SK-MEL-5 (cell line): ENCODE data around the gene IGF1. TPM values are rescaled to one million over a fixed set of nuclear protein-coding genes. Genes with fewer than 3 reads are reported as not detected.
"Not testable (repeated sequence)": the region's sequence is repeated elsewhere in the genome, so short reads cannot be mapped to it uniquely, and the experiment has no call there.

Experiments
- DNase-seq: peaks from one replicate; pipeline ENCODE4 v3.0.0-alpha.2; 2016; ENCODE audit warnings: low read depth, low spot score
- in situ Hi-C: cut with HindIII; loops from 2 replicates; pipeline ENCODE4 v1.10.0; 2016; ENCODE audit warnings: low sequenced_read_pairs, high pct_unique_total_duplicates, low pct_unique_long_range_greater_than_20kb
- total RNA-seq: library from RNA; depleted of rRNA; stranded (reverse); fragments of >200 nt; shearing (Covaris generic); gene quantifications from 2 replicates; pipeline ENCODE4 v1.2.3, GENCODE V29; 2014

IGF1 gene
- total RNA-seq, 1 experiment from 2014 or later = 6.0 TPM

- no peak for DNase-seq
- in situ Hi-C loops = no loop called here
Measured at GRCh38 chr12:102376781-102377180, 103.6 kb downstream of the IGF1 start.

DNA sequence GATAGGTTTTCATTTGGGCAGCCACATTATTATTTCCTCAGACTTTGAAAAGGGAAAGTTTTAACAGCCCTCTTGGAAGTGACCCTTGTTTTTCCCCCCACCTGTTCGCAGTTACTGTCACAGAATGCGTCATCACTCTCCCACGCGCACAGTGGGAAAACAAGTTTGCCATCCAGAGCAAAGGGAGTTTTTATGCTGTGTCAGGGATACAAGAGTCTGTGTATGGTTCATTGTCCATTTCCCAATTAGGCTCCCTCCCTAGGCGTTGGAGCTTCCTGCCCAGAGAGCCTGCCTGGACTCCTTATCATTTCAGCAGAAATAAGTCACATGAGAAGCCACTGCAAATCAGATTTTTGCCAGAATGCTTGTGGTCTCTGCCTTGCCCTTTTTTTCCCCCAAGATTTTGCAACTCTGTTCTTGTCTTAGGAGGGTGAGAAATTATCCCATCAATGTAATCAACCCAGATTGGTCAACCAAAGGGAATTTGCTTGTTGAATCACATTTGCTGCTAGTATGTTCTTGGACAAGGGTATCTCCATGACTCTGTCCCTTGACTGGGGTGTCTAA is 104.1 kb downstream of the IGF1 start:
- in situ Hi-C loops = no loop called here
- DNase-seq = peak; percentile 4

DNA sequence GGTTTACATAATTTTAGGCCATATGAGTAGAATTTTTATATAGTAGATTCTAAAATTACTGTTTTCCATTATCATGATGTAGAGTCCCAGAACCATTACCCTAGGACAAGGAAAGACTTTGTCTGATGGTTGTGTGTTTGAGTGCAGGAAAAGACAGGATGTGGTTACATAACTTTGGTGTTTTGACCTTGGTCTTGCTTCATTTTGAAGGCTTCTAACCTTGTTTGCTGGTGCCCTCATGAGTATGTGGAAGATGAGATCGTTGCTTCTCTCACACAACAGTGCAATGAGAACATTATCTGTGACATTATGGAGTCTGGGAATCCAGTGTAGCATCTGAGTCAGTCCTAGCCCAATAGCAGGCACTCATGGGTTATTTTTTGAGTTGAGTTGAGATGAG is 106.2 kb downstream of the IGF1 start:
- DNase-seq = no peak

DNA sequence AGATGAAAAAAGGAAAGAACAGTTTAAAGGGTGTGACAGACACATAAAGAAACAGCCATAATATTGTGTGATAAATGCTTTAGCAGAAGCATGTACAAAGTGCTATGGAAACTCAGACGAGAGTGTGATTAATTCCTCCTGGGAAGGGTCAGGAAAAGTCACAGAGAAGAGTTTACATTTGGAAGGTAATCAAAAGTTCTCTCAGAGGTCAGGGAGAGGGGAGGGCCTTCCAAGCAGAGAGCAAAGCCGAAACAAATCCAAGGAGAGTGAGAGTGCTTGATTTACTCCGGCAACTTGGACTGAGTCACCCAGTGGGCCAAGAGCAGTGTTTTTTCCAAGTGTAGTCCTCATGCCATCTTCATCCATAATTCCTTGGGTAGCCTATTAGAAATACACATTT is 108.3 kb downstream of the IGF1 start:
- DNase-seq = no peak
- in situ Hi-C loops = no loop called here

More for the DNA sequence above, 106.2 kb downstream of the IGF1 start:
- in situ Hi-C loops = no loop called here

DNA sequence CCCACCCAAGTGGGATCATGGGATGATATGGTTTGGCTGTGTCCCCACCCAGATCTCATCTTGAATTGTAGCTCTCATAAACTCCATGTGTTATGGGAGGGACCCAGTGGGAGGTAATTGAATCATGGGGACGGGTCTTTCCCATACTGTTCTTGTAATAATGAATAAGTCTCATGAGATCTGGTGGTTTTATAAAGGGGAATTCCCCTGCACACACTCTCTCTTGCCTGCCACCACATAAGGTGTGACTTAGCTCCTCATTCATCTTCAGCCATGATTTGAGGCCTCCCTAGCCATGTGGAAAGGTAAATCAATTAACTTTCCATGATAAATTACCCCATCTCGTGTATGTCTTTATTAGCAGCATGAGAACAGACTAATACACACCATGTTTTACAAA is 109.2 kb downstream of the IGF1 start:
- in situ Hi-C loops = no loop called here
- no peak for DNase-seq

- no peak for DNase-seq
- in situ Hi-C loops = no loop called here
Measured at GRCh38 chr12:102369876-102370275, 110.5 kb downstream of the IGF1 start.

GRCh38 chr12:102365365-102365764 is 115.0 kb downstream of the IGF1 start:
- DNase-seq = no peak
- in situ Hi-C loops = no loop called here

- in situ Hi-C loops = no loop called here
- DNase-seq = no peak
Measured at GRCh38 chr12:102364709-102365108, 115.7 kb downstream of the IGF1 start.

GRCh38 chr12:102356690-102357089 is 123.7 kb downstream of the IGF1 start:
- in situ Hi-C loops = no loop called here
- DNase-seq = no peak

GRCh38 chr12:102354281-102354680 is 126.1 kb downstream of the IGF1 start:
- in situ Hi-C loops, DNase-seq: not testable (repeated sequence)

DNA sequence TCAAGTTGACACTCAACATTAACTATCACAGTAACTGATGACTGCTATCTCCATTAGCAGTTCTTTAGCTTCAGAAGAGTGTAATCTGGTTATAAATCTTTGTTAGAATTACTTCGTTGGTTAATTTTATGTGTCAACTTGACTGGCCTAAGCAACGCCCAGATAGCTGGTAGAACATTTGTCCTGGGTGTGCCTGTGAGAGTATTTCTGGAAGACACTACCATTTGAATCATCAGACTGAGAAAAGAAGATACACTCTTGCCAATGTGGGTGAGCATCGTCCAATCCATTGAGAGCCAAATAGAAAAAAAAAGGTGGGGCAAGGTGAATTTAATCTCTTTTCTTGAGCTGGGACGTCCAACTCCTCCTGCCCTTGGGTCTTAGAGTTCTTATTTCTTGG is 129.0 kb downstream of the IGF1 start:
- in situ Hi-C loops = no loop called here
- DNase-seq = no peak

GRCh38 chr12:102350070-102350469 is 130.3 kb downstream of the IGF1 start:
- DNase-seq = no peak
- in situ Hi-C loops = no loop called here

DNA sequence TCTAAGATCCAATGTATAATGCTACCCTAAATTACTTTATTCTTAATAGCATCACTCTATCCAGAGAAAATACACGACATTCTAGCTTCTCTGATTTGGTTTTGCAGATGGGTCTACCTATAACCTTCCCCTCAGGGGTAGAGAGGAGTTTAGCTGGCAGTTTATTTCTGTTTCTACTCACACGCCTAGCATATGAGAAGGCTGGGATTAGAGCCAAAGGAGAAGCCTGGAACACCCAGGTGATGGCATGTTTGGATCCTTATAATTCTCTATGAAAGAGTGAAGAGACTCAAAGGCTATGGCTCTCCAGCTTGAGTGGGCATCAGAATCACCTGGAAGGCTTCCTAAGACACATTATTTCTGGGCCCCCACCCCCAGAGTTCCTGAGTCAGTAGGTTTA is 131.3 kb downstream of the IGF1 start:
- in situ Hi-C loops = no loop called here
- DNase-seq = no peak

DNA sequence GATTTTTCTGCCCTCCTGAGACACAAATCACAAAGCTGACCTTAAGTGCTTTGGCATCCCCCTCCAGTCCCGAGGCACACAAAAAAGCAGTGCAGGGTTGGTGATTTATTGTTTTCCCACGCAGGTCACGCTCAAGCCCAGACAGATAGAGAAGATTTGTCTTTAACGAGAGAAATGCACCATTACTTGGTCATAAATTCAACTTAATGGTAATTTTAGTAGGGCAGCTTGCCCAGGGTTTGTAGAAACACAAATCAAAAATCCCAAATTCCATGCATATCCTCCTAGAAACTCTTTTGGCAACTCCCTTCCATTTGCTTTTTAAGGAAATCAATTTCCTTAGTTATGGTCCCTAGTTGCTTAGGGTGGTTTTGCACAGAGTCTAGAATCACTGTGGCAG is 132.6 kb downstream of the IGF1 start:
- in situ Hi-C loops = no loop called here
- no peak for DNase-seq
